H1 (cell line): ENCODE data around the gene EDA. TPM values are rescaled to one million over a fixed set of nuclear protein-coding genes. Genes with fewer than 3 reads are reported as not detected.

Experiments
- HDAC2 ChIP-seq, 2 experiments: fragments of 300-600 bp in 1 of 2; sonication (generic) in 1 of 2; IDR thresholded peaks; 2 replicates each; pipeline ENCODE4 v1.6.1; 2011 to 2012; ENCODE audit warnings: low read depth in 2 of 2, low read length in 2 of 2, mild to moderate bottlenecking in 2 of 2, moderate library complexity in 2 of 2, borderline replicate concordance in 1 of 2, inconsistent platforms in 1 of 2
- NRF1 ChIP-seq: IDR thresholded peaks from 2 replicates; pipeline ENCODE4 v1.6.1; 2011; ENCODE audit warnings: mild to moderate bottlenecking, low read depth, low read length, improper control_type of control experiment
- polyA plus RNA-seq, 7 experiments: library from polyadenylated mRNA; depleted of rRNA in 3 of 7; stranded (reverse) in 5 of 7; unstranded in 2 of 7; fragments of >200 nt in 5 of 7; fragments of 200-250 nt in 2 of 7; gene quantifications; 1 replicate in 5 of 7; 2 replicates in 1 of 7; 4 replicates in 1 of 7; pipeline versions ENCODE4 v1.2.1 to v1.2.3, GENCODE V29; 2011 to 2013; ENCODE audit warnings: missing spikeins in 2 of 7, mixed read lengths in 2 of 7
- total RNA-seq: library from RNA; stranded (reverse); fragmentation: NEBNext Ultra II Directional; extraction: Animal tissue kit (Norgen Biotek cat#: 25700); gene quantifications from 2 replicates; pipeline ENCODE4 v1.2.1, GENCODE V29; 2021

The EDA gene
- total and polyA plus RNA-seq, 2 of the 8 experiments (the other 6 are each of a cell fraction or from before 2014, with no cell fraction given) = 7.5 to 10.5 TPM

- TF ChIP-seq HDAC2 (IDR thresholded peaks at IDR 0.05; ENCODE audit: borderline replicate concordance in 1 of 2, low read depth in 2 of 2, low read length in 2 of 2) = no peak
- no peak for TF ChIP-seq NRF1
Observed at GRCh38 chrX:69815519-69815918, 199.6 kb downstream of the EDA start (continued).
